IPS-18a (cell line): ENCODE data around the gene OR52H1.
"Not testable (repeated sequence)": the region's sequence is repeated elsewhere in the genome, so short reads cannot be mapped to it uniquely, and the experiment has no call there.

Experiments used
- H3K27ac ChIP-seq: one replicate; pipeline ENCODE4 v1.5.1; 2013; ENCODE audit warnings: low read length
- H3K27me3 ChIP-seq: one replicate; pipeline ENCODE4 v1.6.1; 2013; ENCODE audit warnings: mild to moderate bottlenecking, low read length; ENCODE audit not compliant: control insufficient read depth, insufficient read depth
- H3K36me3 ChIP-seq: one replicate; pipeline ENCODE4 v1.6.1; 2013; ENCODE audit warnings: low read depth, low read length; ENCODE audit not compliant: control insufficient read depth
- H3K4me1 ChIP-seq: one replicate; pipeline ENCODE4 v1.6.1; 2013; ENCODE audit warnings: low read depth, low read length; ENCODE audit not compliant: control insufficient read depth
- H3K4me3 ChIP-seq: one replicate; pipeline ENCODE4 v1.5.1; 2013; ENCODE audit warnings: low read length
- H3K9ac ChIP-seq: one replicate; pipeline ENCODE4 v1.6.1; 2013; ENCODE audit warnings: mild to moderate bottlenecking, low read length, moderate library complexity
- H3K9me3 ChIP-seq: one replicate; pipeline ENCODE4 v1.6.1; 2013; ENCODE audit warnings: low read depth, low read length; ENCODE audit not compliant: control insufficient read depth

Gene OR52H1

GRCh38 chr11:5548440-5548839 is at the start of gene OR52H1:
Gene OR52H1, minus strand, starts transcription at chr11:5548540. Its CDS starts 3,035 bp downstream, at chr11:5545505.
- H3K9me3 ChIP-seq = no peaks in the 10 kb centered on the region
- H3K36me3 ChIP-seq = no peaks in the 10 kb centered on the region
- H3K4me1 ChIP-seq = no peaks in the 10 kb centered on the region
- H3K9ac ChIP-seq = no peak within 1 kb of the TSS
- H3K4me3 ChIP-seq = no peak within 1 kb of the TSS
- H3K27ac ChIP-seq = no peak within 1 kb of the TSS
- H3K27me3 ChIP-seq = no peaks in the 10 kb centered on the region

GRCh38 chr11:5597953-5598352 is 49.6 kb upstream of the OR52H1 start:
- Histone ChIP-seq H3K9ac (peak overlapping the region; percentile 13), H3K4me1 (peaks cover 26% of the 10 kb centered on the region), H3K36me3 (no peaks in the 10 kb centered on the region), H3K27me3 (no peaks in the 10 kb centered on the region), H3K4me3 (peak overlapping the region; percentile 89), H3K27ac (no peak overlapping the region), H3K9me3 (no peaks in the 10 kb centered on the region)

GRCh38 chr11:5596607-5597201 is 48.4 kb upstream of the OR52H1 start, which contains the start of gene TRIM6:
Gene TRIM6, plus strand, starts transcription at chr11:5596637. Its CDS starts 261 bp downstream, at chr11:5596898.
- peak within 1 kb of the TSS; percentile 58 for H3K9ac ChIP-seq
- no peak within 1 kb of the TSS for H3K27ac ChIP-seq
- H3K4me1 ChIP-seq = peaks cover 26% of the 10 kb centered on the region
- peak within 1 kb of the TSS; percentile 89 for H3K4me3 ChIP-seq
- no peaks in the 10 kb centered on the region for H3K36me3 ChIP-seq
- no peaks in the 10 kb centered on the region for H3K9me3 ChIP-seq
- H3K27me3 ChIP-seq = no peaks in the 10 kb centered on the region

GRCh38 chr11:5593146-5593545 is 44.8 kb upstream of the OR52H1 start:
- Histone ChIP-seq H3K9ac (no peak overlapping the region), H3K27ac (no peak overlapping the region), H3K4me1 (peaks cover 15% of the 10 kb centered on the region), H3K9me3 (no peaks in the 10 kb centered on the region), H3K4me3 (no peak overlapping the region), H3K36me3 (no peaks in the 10 kb centered on the region), H3K27me3 (no peaks in the 10 kb centered on the region)

GRCh38 chr11:5592615-5593014 is 44.3 kb upstream of the OR52H1 start:
- no peak overlapping the region for H3K4me3 ChIP-seq

GRCh38 chr11:5591613-5592012 is 43.3 kb upstream of the OR52H1 start:
- no peaks in the 10 kb centered on the region for H3K27me3 ChIP-seq
- H3K4me1 ChIP-seq = no peaks in the 10 kb centered on the region
- no peak overlapping the region for H3K9ac ChIP-seq

More at GRCh38 chr11:5592615-5593014, 44.3 kb upstream of the OR52H1 start:
- no peaks in the 10 kb centered on the region for H3K9me3 ChIP-seq
- H3K4me1 ChIP-seq = peaks cover 10% of the 10 kb centered on the region
- H3K27me3 ChIP-seq = no peaks in the 10 kb centered on the region
- no peak overlapping the region for H3K27ac ChIP-seq
- H3K36me3 ChIP-seq = no peaks in the 10 kb centered on the region
- H3K9ac ChIP-seq = no peak overlapping the region

GRCh38 chr11:5589906-5590305 is 41.6 kb upstream of the OR52H1 start:
- not testable (repeated sequence) for H3K4me3 ChIP-seq, H3K27ac ChIP-seq, H3K9me3 ChIP-seq, H3K36me3 ChIP-seq, H3K4me1 ChIP-seq, H3K9ac ChIP-seq, H3K27me3 ChIP-seq

More at GRCh38 chr11:5591613-5592012, 43.3 kb upstream of the OR52H1 start:
- H3K9me3 ChIP-seq = no peaks in the 10 kb centered on the region
- no peak overlapping the region for H3K4me3 ChIP-seq
- H3K36me3 ChIP-seq = no peaks in the 10 kb centered on the region
- no peak overlapping the region for H3K27ac ChIP-seq

- not testable (repeated sequence) for H3K4me1 ChIP-seq
These were observed 36.1 kb upstream of the OR52H1 start for GRCh38 chr11:5584458-5584857.

GRCh38 chr11:5581014-5581413 is 32.7 kb upstream of the OR52H1 start:
- H3K4me3 ChIP-seq = no peak overlapping the region
- H3K9me3 ChIP-seq = no peaks in the 10 kb centered on the region
- no peaks in the 10 kb centered on the region for H3K27me3 ChIP-seq
- no peaks in the 10 kb centered on the region for H3K36me3 ChIP-seq
- H3K4me1 ChIP-seq = no peaks in the 10 kb centered on the region
- H3K9ac ChIP-seq = no peak overlapping the region
- no peak overlapping the region for H3K27ac ChIP-seq

More at GRCh38 chr11:5584458-5584857, 36.1 kb upstream of the OR52H1 start:
- H3K9ac ChIP-seq, H3K27me3 ChIP-seq, H3K9me3 ChIP-seq, H3K27ac ChIP-seq, H3K4me3 ChIP-seq, H3K36me3 ChIP-seq: not testable (repeated sequence)

- H3K9ac ChIP-seq = no peak within 1 kb of the TSS
- no peaks in the 10 kb centered on the region for H3K9me3 ChIP-seq
- H3K27ac ChIP-seq = no peak within 1 kb of the TSS
- no peaks in the 10 kb centered on the region for H3K27me3 ChIP-seq
- no peaks in the 10 kb centered on the region for H3K36me3 ChIP-seq
- no peak within 1 kb of the TSS for H3K4me3 ChIP-seq
- H3K4me1 ChIP-seq = no peaks in the 10 kb centered on the region
These were observed 32.2 kb upstream of the OR52H1 start, which contains the start of gene OR52B6 for GRCh38 chr11:5580577-5580976. Gene OR52B6, plus strand, starts transcription at chr11:5580877. Its CDS starts 0 bp downstream, at chr11:5580877.

- Histone ChIP-seq H3K27ac (no peak overlapping the region), H3K36me3 (no peaks in the 10 kb centered on the region), H3K27me3 (no peaks in the 10 kb centered on the region), H3K9me3 (no peaks in the 10 kb centered on the region), H3K4me1 (no peaks in the 10 kb centered on the region), H3K9ac (no peak overlapping the region), H3K4me3 (no peak overlapping the region)
These were observed 28.8 kb upstream of the OR52H1 start for GRCh38 chr11:5577101-5577500.

GRCh38 chr11:5575152-5575551 is 26.8 kb upstream of the OR52H1 start:
- Histone ChIP-seq H3K36me3 (no peaks in the 10 kb centered on the region), H3K4me1 (no peaks in the 10 kb centered on the region), H3K27me3 (no peaks in the 10 kb centered on the region), H3K27ac (no peak overlapping the region), H3K4me3 (no peak overlapping the region), H3K9ac (no peak overlapping the region), H3K9me3 (no peaks in the 10 kb centered on the region)
